GM21723 (cell line): ENCODE results near the gene FSTL4.

Source experiments
- ATAC-seq: cut with Tn5 transposase; IDR thresholded peaks from one replicate; pipeline ENCODE4 v1.9.1; 2021; ENCODE audit warnings: mild to moderate bottlenecking, moderate library complexity; ENCODE audit not compliant: unreplicated experiment

The FSTL4 gene

DNA sequence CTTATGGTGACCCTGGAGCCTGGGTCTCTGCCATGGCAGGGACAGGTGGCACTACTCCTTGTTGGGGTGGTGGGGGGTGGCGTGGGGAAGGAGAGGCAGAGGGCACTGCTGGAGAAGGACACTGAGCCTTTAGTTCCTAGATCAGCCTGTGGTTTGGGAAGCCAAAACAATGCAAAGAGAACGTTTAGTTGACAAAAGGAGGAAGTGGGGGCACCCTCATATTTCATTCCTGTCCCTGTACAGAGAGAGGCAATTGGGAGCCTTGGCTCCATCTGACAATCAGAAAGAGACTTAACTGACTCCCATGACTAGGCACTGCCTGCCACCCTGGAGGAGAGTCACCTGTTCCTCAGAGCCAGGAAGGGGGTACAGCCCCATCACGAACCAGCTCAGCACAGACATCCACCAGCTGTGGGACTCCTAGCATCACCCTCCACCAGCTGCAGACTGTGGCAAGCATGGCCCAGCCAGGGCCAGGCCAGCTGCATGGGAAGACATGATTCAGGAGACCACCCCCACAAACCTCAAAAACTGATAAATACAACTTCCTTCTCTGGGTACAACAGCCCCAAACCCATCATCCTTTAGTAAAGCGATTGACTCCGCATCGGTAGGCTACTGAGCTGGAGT is 303.1 kb downstream of the FSTL4 start:
- ATAC-seq: no peak

DNA sequence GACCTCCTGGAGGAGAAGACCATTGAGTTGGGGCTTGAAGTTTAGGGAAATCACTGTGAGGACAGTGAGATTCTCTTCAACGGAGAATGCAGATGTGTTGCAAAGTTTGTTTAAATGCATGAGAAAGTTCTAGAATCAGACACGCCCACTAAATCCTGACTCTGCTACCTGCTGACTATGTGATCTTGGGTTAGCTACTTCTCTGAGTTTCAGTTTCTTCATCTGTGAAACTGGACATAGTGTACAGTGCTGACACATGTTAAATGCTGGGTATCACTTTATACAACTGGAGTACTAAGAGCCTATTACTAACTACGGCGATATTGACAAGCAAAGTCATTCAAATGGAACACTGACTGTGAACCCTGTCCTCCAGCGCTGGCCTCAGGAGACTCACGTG is 305.1 kb downstream of the FSTL4 start:
- ATAC-seq: no peak

DNA sequence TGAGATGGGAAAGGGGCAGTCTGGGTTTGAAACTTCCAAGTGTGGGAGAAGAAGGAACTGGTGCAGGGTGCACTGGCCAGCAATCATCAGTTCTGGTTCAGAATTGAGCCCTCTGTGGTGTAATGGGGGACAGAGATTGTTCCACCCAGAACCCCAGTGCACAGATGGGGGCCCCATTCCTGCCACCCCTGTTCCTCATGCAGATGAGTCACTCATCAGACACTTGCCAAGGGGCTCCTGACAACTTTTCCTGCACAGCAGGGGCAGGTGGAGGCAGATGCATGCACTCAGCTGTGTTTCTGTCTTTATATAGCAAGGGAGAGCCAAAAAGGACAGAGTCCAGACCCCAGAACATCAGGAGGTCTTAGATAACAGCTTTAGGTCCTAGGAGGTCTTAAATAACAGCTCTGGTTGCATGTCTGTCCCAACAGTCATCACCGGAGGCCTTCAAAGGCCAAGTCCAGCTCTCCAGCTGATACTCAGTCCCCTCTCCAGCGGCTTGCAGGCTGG is 307.6 kb downstream of the FSTL4 start:
- ATAC-seq: no peak

DNA sequence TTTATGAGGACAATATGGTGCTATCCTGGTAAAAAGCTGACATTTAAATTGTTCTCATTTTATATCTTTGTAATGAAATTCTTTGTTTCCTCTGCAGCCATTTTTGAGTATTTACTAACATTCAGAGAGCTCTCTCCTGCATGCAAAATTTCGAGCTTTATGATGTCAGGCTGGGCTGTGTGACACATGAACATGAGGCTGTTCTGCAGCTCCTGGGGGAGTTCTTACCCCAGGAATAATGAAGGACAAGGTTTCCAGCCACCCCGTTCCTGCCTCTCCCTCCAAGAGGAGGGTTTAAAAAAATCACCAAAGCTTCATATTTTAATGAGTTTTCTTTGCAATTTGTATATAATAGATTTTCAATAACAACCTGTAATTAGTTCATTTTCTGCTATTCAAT is 308.2 kb downstream of the FSTL4 start:
- ATAC-seq: no peak

DNA sequence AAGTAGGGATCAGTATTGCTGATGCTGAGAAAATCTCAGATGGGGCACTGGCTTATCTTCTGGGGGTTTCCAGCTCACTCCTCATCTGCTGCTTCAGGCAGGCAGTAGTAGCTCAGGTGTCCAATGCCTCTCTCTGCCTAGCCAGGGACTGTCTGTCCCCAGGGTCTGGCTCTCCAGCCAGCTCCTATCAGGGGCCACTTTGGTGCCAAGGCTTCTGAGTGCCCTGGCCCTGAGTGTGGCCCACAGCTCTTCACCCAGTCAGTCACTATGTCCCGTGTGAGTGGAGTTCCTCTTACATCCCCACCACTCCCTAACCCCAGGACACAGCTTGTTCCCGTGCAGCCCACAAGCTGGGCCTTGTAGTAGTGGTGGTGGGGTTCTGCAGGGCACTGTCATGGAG is 309.0 kb downstream of the FSTL4 start:
- no peak for ATAC-seq

DNA sequence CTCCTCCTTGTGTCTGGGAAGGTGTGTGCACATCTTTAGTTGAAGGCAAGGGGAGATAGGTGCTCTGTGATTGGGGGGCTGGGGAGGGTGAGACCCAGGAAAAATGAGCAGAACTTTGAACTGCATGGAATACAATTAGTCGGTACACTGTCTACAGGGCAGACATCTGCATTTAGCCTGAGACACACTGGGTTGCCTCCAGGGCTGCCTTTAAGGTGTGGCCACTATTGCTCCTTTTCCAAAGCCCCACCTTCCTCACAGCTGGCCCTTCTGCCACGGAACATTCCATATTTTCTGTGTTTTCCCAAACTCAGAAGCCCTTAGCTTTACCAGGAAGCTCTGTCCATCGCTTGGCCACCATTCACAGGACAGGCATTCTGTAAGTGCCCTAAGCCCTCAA is 312.6 kb downstream of the FSTL4 start:
- ATAC-seq: no peak

DNA sequence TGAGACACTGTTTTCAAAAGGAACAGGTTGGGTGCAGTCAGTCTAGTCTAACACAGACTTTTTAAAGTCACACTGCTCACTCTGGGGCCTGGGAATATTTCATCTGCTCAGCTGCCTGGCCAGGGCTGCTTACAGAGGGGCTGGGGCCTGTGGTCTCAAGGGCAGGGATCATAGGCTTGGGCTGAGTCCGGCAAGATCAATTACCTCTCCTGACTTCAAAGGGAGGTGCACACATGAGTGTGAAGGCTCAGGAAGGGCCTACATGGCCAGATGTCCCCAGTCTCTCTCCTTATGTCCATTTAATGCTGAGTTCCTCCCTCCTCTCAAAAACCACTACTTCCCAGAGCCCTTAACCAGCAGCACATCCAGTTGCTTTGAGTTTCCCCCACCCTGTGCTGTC is 313.3 kb downstream of the FSTL4 start:
- no peak for ATAC-seq

DNA sequence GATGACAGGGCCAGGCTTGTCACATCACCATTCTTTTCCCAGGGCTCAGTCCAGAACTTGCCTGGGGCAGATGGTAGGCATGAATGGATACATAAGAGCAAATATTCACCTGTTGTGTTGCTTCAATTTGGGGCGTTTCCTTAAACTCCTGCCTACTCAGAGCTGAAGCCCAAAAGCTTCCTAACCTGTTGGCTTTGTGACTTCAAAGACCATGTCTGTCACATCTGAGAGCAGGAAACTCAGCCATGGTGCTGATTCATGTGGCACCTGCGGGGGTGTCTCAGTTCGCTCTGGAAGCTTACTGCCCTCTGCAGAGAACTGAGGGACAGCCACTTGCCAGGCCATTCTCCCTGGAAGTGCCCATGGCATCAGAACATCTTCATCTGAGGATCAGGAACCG is 313.9 kb downstream of the FSTL4 start:
- ATAC-seq: no peak

DNA sequence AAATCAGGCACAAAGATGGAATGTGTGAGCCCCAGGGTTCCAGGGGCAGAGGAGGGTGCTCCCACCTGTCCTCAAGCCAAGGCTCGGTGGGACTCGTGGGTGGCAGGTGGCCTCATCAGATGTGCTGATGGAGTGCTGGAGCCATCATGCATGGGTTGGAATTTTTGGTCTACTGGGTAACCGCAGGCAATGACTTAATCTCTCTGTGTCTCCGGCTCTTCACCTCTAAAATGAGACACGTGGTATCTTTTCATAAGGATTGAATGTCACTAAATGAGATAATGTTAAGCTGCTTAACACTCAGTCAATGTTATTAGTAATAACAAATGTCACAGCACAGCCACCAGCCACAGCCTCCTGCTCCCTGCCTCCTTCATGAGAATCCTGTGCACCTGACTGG is 315.0 kb downstream of the FSTL4 start:
- no peak for ATAC-seq

DNA sequence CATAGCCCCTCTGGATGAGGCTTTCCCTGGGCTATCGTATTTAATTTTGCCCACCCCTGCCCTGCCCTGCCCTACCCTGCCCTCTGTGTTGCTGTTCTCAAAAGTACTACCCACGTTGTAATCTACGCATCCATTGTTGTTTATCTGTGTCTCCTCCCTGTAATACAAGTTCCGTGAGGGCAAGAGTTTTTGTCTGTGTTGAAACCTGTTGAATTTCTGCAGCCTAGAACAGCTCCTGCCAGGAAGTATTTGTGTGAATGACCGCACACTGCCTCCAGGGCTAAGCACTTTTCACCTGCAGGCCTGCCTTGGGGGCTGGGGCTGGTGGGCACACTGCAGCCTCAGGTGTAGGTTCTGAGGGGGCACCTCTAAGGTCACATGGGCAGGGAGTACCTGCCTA is 315.7 kb downstream of the FSTL4 start:
- no peak for ATAC-seq

DNA sequence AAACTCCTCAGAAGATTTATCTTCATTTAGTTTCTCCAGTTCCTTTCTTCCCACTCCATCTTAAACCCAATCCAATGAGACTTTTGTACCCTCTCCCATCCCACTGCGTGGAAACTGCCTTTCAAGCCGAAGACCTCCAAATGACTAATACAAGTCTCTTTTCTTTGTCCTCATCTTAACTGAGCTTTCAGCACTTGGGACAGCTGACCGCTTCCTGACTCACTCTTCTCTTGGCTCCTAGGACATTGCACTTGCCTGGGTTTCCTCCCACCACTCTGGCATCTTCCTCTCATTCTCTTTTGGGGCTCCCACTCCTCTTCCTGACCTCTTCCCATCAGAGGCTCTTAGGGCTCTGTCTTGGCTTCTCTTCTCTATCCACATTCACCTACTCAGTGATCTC is 316.8 kb downstream of the FSTL4 start:
- no peak for ATAC-seq

DNA sequence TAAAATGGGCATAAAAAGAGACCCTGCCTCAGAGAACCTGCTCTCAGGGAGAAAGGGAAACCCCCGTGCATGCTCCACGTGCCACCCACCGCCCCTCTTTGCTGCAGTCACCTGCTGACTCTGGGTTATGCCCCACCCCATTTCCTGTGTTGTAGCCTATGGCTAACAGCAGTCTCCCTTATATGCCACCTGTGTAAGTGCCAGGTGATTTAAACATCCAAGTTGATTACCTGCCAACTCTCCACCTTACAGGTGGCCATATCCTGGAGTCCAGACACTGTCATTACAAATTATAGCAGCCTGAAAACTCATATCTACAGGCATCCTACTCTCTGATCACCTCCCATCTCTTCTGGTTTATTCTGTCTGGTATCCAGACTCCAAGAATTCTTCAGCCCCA is 318.0 kb downstream of the FSTL4 start:
- ATAC-seq: no peak

DNA sequence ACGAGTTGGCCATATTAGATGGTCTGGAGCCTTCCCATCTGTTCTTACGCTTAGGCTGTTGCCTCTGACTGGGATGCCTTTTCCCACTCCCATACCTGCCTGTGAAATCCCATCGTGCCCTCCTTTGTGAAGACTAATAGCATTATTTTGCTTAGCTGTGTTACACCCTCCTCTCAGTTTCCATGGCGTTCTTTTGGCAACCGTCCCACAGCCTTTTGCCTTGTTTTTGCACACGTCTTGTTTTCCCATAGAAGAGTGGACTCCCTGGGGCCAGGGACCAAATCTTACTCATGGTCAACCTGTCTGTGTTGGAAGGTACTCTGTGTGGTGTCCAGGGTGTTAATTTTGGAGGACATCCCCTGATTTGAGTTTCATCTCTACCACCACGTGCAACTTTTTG is 318.4 kb downstream of the FSTL4 start:
- no peak for ATAC-seq

DNA sequence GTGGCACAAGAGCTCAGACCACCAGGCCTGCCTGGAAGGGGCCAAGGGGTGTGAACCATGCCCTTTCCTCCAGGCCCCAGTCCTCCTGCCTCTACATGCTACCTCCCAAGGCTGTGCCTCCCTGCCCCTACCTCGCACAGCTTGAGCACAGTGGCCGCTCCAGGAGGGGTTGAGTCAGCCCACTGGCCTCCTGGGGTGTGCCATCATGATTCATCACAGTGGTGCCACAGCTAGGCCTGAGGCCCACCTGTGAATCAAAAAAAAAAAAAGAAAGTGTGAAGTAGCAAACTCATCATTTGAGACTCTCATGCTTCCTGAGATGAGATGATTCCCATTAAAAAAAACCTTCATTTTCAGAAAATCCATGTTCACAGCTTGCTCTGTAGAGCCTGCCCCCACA is 320.0 kb downstream of the FSTL4 start:
- no peak for ATAC-seq

DNA sequence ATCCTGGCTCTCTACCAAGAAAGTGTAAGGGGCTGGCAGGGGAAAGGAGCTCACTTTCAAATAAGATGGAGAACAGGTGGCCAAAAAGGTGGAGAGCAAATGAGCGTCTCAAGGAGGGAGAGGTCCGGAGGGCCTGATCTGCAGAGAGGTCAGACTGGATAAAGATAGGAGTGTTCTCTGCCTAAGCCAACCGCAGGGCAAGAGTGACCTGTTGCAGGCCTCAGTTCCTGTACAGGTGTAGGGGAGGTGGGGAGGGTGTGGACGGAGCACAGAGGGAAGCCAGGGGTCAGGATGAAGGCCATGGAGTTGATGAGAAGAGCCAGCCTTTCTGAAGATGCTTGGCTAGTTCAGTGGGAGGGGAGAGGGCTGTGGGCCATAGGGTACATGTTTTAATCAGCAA is 320.8 kb downstream of the FSTL4 start:
- ATAC-seq: no peak

DNA sequence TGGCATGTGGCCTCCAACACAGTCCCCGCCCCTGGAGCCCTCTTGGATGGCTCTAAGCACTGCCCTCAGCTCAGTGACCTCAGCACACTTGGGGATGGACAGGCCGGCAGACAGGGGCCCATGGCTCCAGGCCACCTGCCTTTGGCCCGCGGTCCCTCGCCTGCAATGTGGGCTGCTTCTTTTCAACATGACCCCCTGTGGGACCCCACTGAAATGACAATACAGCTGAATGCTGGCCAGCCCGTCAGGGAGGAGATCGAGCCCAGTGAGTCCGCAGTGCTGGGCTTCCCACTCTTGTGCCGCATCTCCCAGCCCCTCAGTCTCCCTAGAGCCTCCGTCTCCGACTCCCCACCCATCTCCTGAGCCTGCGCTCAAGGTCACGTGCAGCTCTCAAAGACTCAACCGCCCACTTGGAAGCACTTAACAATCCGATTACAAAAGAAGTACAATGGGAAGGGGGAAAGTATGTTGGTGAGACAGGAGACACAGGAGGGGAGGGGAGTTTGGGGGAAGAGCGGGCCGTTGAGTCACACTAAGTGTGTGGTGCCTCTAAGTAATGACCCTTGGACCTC is 321.6 kb downstream of the FSTL4 start:
- ATAC-seq: no peak

DNA sequence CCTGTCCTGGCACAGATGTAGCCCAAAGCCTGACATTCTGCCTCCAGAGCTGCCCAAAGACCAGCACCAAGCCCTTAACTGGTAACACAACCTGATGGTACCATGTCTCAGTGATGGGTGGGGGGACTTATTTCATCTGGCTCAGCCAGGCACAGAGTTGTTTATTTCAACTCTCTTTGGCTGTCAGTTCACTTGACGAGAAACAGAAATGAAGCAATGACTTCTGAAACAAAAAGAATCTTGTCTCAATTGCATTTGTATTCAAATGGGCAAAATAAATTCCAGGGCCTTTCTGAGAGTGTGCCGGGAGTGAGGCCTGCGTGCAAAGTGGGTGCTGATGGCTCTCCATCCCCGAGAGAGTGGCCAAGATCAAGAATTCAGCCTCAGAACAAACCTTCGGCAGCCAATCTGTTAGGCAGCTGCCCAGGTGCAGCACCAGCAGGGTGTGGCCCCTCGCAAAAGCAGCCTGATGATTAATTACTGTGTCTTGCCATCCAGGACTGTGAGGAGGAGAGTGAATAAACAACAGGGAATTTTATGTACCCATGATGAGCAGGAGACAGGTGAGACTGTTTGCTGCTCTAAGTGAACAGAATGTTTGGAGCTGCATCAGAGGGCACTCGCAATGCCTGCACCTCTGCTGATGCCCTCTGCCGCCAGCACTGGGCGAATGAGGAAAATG is 322.5 kb downstream of the FSTL4 start:
- ATAC-seq: no peak

DNA sequence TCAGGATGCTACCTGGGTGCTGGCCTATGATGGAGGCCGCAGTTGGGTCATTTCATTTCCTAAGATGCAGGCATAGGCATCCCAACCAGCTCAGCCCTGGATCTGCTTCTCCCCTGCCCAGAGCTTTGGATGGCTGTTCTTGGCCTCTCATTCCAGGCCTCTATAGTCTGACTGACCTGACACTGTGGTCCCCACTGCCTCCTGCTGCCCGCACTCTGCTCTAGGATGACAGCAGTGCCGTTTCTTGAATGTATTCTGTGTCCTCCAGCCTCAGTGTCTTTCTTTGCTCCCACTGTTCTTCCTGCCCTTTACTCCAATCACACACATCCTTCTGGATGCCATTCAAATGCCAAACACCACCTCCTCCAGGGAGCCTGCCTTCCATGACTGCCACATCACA is 324.8 kb downstream of the FSTL4 start:
- ATAC-seq: no peak

DNA sequence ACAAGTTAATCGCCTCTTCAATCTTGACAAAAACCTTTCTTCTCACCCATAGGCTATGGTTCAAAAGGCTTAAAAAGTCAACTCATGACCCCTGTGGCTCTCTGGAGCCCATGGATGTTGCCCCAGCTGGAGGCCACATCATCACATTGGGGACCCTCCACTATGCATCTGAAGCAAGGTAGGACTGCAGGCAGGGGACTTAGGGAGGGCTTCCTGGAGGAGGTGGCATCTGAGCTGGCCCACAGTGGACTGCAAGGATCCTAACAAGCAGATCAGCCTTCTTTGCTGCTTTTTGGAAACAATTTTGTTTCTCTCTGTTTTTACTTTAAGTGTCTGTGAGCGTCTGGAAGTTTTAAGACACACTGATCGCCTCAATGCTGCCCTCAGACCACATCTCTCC is 325.9 kb downstream of the FSTL4 start:
- no peak for ATAC-seq

DNA sequence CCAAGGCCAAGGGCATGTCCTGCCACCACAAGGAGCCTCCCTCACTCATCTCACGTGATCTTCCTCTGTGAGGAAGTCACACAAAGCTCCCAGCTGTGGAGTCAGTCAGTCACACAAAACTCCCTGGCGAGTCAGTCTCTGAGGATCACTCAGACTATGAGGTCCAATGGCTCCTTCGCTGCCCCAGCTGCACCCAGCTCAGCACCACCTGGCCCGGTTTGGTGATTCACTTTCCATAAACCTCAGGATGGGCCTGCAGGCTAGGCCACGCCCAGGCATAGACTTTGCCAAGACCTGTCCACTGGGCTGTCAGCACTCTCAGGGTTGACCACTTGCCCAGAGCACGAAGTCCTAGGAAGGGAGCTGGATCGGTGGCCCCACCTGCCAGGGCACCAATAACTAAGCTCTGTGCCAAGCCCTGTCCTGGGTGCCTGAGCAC is 326.7 kb downstream of the FSTL4 start:
- no peak for ATAC-seq

DNA sequence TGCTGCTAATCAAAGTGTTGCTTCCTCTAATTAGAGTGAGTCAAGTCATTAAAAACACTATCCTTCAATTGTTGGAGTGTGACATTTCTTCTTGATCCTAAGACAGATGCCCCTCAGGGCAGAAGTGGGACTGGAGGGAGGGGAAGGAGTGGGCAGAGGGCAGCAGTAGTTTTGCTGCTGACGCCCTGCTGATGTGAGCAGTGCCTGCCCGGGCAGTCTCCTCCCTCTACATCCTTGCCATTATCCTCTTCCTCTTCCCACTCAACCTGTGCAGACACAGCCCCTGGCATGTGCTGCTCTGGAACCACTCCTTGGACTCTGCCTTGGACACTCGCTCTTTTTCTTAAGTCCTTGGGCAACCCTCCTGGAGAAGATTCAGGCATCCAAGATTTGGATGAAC is 328.0 kb downstream of the FSTL4 start:
- no peak for ATAC-seq

DNA sequence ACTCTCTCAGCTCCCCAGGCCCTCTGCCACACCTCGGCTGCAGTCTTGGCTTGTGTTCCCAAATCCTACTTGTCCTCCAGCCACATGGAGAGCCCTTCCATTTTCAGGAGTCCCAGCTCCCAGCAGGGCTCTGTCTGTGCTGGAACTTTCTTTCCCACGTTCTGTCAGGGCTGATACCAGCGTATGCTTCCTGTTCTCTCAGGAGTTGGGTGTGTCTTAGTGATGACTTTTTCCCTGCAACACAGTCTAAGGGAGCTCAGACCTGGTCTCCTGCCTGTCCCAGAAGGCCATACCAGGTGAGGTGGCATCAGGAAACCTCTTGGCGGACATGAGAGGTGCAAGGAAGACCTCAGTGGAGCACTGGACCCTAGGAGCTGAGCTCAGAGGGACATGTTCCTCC is 334.0 kb downstream of the FSTL4 start:
- ATAC-seq: no peak
